H1 (cell line): ENCODE data around the gene MS4A15. TPM values are rescaled to one million over a fixed set of nuclear protein-coding genes. Genes with fewer than 3 reads are reported as not detected.
"Not testable (repeated sequence)": the region's sequence is repeated elsewhere in the genome, so short reads cannot be mapped to it uniquely, and the experiment has no call there.

Source experiments
- CTCF ChIA-PET: fragments of 300-600 bp; sonication (Branson Sonifier 250); formaldehyde crosslinking; loops from one replicate; lab custom pipeline; 2021; ENCODE audit not compliant: partially characterized antibody; lab: Charles Lee
- POLR2A ChIA-PET: fragments of 300-600 bp; sonication (Branson Sonifier 250); formaldehyde crosslinking; loops from one replicate; lab custom pipeline; 2021; ENCODE audit warnings: inconsistent platforms; ENCODE audit not compliant: partially characterized antibody; lab: Charles Lee
- DNase-seq, 2 experiments: peaks; one replicate each; pipeline versions ENCODE4 v3.0.0 to v3.0.0-alpha.2; 2010 to 2022; ENCODE audit warnings: low spot score in 2 of 2, low read depth in 1 of 2, mixed read lengths in 1 of 2
- FAIRE-seq: peaks from 2 replicates; lab custom pipeline; 2011; peaks lifted over from hg19 to GRCh38; lab: Jason Lieb, UNC
- H2AFZ ChIP-seq: 2 replicates; pipeline ENCODE4 v1.8.1; 2012; ENCODE audit warnings: low read length, inconsistent platforms
- H2AK5ac ChIP-seq: 2 replicates; pipeline ENCODE4 v1.6.1; 2013; ENCODE audit warnings: low read depth, low read length
- H2BK120ac ChIP-seq: replicated peaks from 2 replicates; pipeline ENCODE3; 2013; ENCODE audit warnings: low read depth, low read length, inconsistent platforms
- H2BK12ac ChIP-seq: 2 replicates; pipeline ENCODE4 v1.6.1; 2013; ENCODE audit warnings: low read depth, low read length
- H2BK15ac ChIP-seq: 2 replicates; pipeline ENCODE4 v1.6.1; 2013; ENCODE audit warnings: low read length
- H2BK20ac ChIP-seq: 2 replicates; pipeline ENCODE4 v1.6.1; 2013; ENCODE audit warnings: low read length
- H2BK5ac ChIP-seq: 2 replicates; pipeline ENCODE4 v1.6.1; 2013; ENCODE audit warnings: low read depth, low read length
- H3K14ac ChIP-seq: 2 replicates; pipeline ENCODE4 v1.6.1; 2013; ENCODE audit warnings: inconsistent platforms; ENCODE audit not compliant: insufficient read length
- H3K18ac ChIP-seq: 2 replicates; pipeline ENCODE4 v1.6.1; 2013; ENCODE audit warnings: low read length; ENCODE audit errors: extremely low read depth
- H3K23ac ChIP-seq: 2 replicates; pipeline ENCODE4 v1.6.1; 2013; ENCODE audit warnings: inconsistent platforms; ENCODE audit not compliant: insufficient read length
- H3K23me2 ChIP-seq: 2 replicates; pipeline ENCODE4 v1.6.1; 2013; ENCODE audit warnings: low read depth, low read length
- H3K27ac ChIP-seq: 2 replicates; pipeline ENCODE4 v1.6.1; 2011; ENCODE audit warnings: low read depth, low read length, inconsistent platforms
- H3K27me3 ChIP-seq, 4 experiments: replicated peaks in 1 of 4; 1 replicate in 1 of 4; 2 replicates in 3 of 4; pipeline versions ENCODE4 v1.6.1 to v1.8.1; 2011 to 2013; ENCODE audit warnings: low read length in 3 of 4, mild to moderate bottlenecking in 3 of 4, inconsistent platforms in 2 of 4, mixed read lengths in 2 of 4, moderate library complexity in 1 of 4; ENCODE audit not compliant: control insufficient read depth in 3 of 4, insufficient read depth in 3 of 4; ENCODE audit errors: extremely low read depth in 1 of 4
- H3K36me3 ChIP-seq, 4 experiments: 2 replicates each; pipeline versions ENCODE4 v1.6.1 to v1.8.1; 2011 to 2013; ENCODE audit warnings: mild to moderate bottlenecking in 4 of 4, low read length in 3 of 4, moderate library complexity in 2 of 4, control low read depth in 1 of 4, inconsistent platforms in 1 of 4; ENCODE audit not compliant: insufficient read depth in 4 of 4, control insufficient read depth in 2 of 4
- H3K4ac ChIP-seq: replicated peaks from 2 replicates; pipeline ENCODE3; 2013; ENCODE audit warnings: low read length, low read depth, mixed read lengths, inconsistent platforms; ENCODE audit not compliant: insufficient read length
- H3K4me1 ChIP-seq, 4 experiments: replicated peaks in 1 of 4; 1 replicate in 1 of 4; 2 replicates in 3 of 4; pipeline versions ENCODE4 v1.6.1 to v1.8.1; 2011 to 2013; ENCODE audit warnings: low read length in 3 of 4, inconsistent platforms in 2 of 4, mixed read lengths in 1 of 4; ENCODE audit not compliant: insufficient read depth in 4 of 4, control insufficient read depth in 3 of 4
- H3K4me2 ChIP-seq, 2 experiments: 2 replicates each; pipeline versions ENCODE4 v1.6.1 to v1.8.1; 2011 to 2013; ENCODE audit warnings: low read depth in 2 of 2, low read length in 2 of 2, control low read depth in 1 of 2, inconsistent platforms in 1 of 2, mild to moderate bottlenecking in 1 of 2; ENCODE audit not compliant: insufficient read depth in 1 of 2
- H3K4me3 ChIP-seq, 4 experiments: fragments of 200-600, 300-600 bp in 1 of 4; sonication (generic), shearing (Covaris generic), sonication (Bioruptor Twin) in 1 of 4; 2 replicates each; pipeline versions ENCODE4 v1.5.1 to v1.8.1; 2011 to 2016; ENCODE audit warnings: low read length in 4 of 4, low read depth in 3 of 4, control low read depth in 2 of 4, inconsistent platforms in 2 of 4, mild to moderate bottlenecking in 2 of 4, mixed read lengths in 1 of 4, moderate library complexity in 1 of 4; ENCODE audit not compliant: insufficient read depth in 2 of 4; ENCODE audit errors: extremely low read depth in 1 of 4
- H3K56ac ChIP-seq: replicated peaks from 2 replicates; pipeline ENCODE3; 2013; ENCODE audit warnings: low read depth, mild to moderate bottlenecking, mixed read lengths, low read length, inconsistent platforms; ENCODE audit not compliant: insufficient read length
- H3K79me1 ChIP-seq: 2 replicates; pipeline ENCODE4 v1.6.1; 2013; ENCODE audit warnings: low read depth, low read length, control low read depth
- H3K79me2 ChIP-seq, 2 experiments: 2 replicates each; pipeline versions ENCODE4 v1.6.1 to v1.8.1; 2012 to 2013; ENCODE audit warnings: low read length in 2 of 2, mild to moderate bottlenecking in 2 of 2, inconsistent platforms in 1 of 2; ENCODE audit not compliant: insufficient read depth in 2 of 2, control insufficient read depth in 1 of 2
- H3K9ac ChIP-seq, 4 experiments: replicated peaks in 1 of 4; 1 replicate in 1 of 4; 2 replicates in 3 of 4; pipeline versions ENCODE4 v1.6.1 to v1.8.1; 2011 to 2013; ENCODE audit warnings: low read depth in 3 of 4, low read length in 3 of 4, control low read depth in 2 of 4, mild to moderate bottlenecking in 2 of 4, moderate library complexity in 2 of 4, inconsistent platforms in 1 of 4; ENCODE audit errors: extremely low read depth in 1 of 4
- H3K9me3 ChIP-seq, 2 experiments: 2 replicates each; pipeline versions ENCODE4 v1.6.1 to v1.8.1; 2012 to 2013; ENCODE audit warnings: mild to moderate bottlenecking in 2 of 2, moderate library complexity in 2 of 2, control low read depth in 1 of 2, inconsistent platforms in 1 of 2, low read depth in 1 of 2, low read length in 1 of 2, mixed read lengths in 1 of 2; ENCODE audit not compliant: insufficient read depth in 2 of 2
- H4K20me1 ChIP-seq, 2 experiments: replicated peaks in 1 of 2; 2 replicates each; pipeline versions ENCODE3 to v1.8.1; 2011 to 2013; ENCODE audit warnings: inconsistent platforms in 2 of 2, low read length in 2 of 2, mild to moderate bottlenecking in 1 of 2; ENCODE audit not compliant: insufficient read depth in 2 of 2, control insufficient read depth in 1 of 2
- H4K5ac ChIP-seq: 2 replicates; pipeline ENCODE4 v1.6.1; 2013; ENCODE audit warnings: low read length, low read depth, mixed read lengths, inconsistent platforms; ENCODE audit not compliant: insufficient read length
- H4K8ac ChIP-seq: 2 replicates; pipeline ENCODE4 v1.8.0; 2013; ENCODE audit warnings: mild to moderate bottlenecking, moderate library complexity, low read length, inconsistent platforms; ENCODE audit not compliant: insufficient read depth; ENCODE audit errors: extremely low read depth
- H4K91ac ChIP-seq: replicated peaks from 2 replicates; pipeline ENCODE3; 2013; ENCODE audit warnings: low read length, mixed read lengths, inconsistent platforms; ENCODE audit not compliant: insufficient read length
- whole genome bisulfite sequencing, 2 experiments: shearing (Covaris generic) in 1 of 2; methylation state at CpG; one replicate each; pipeline versions ENCODE4 v1.1.6 to v1.1.7; 2013 to 2015; ENCODE audit warnings: low lambda C conversion rate in 2 of 2, mixed read lengths in 2 of 2, inconsistent platforms in 1 of 2, low coverage in 1 of 2, missing lambda C conversion rate in 1 of 2; ENCODE audit not compliant: insufficient replicate concordance in 2 of 2, insufficient coverage in 1 of 2, insufficient read length in 1 of 2; ENCODE audit errors: extremely low coverage in 1 of 2, missing lambda C conversion rate in 1 of 2; 5-methylcytosine and 5-hydroxymethylcytosine counted together
- polyA plus RNA-seq, 7 experiments: library from polyadenylated mRNA; depleted of rRNA in 3 of 7; stranded (reverse) in 5 of 7; unstranded in 2 of 7; fragments of >200 nt in 5 of 7; fragments of 200-250 nt in 2 of 7; gene quantifications; 1 replicate in 5 of 7; 2 replicates in 1 of 7; 4 replicates in 1 of 7; pipeline versions ENCODE4 v1.2.1 to v1.2.3, GENCODE V29; 2011 to 2013; ENCODE audit warnings: missing spikeins in 2 of 7, mixed read lengths in 2 of 7
- total RNA-seq: library from RNA; stranded (reverse); fragmentation: NEBNext Ultra II Directional; extraction: Animal tissue kit (Norgen Biotek cat#: 25700); gene quantifications from 2 replicates; pipeline ENCODE4 v1.2.1, GENCODE V29; 2021

Gene MS4A15
- total and polyA plus RNA-seq, 2 of the 8 experiments (the other 6 are each of a cell fraction or from before 2014, with no cell fraction given): 0.15 to 0.17 TPM

DNA sequence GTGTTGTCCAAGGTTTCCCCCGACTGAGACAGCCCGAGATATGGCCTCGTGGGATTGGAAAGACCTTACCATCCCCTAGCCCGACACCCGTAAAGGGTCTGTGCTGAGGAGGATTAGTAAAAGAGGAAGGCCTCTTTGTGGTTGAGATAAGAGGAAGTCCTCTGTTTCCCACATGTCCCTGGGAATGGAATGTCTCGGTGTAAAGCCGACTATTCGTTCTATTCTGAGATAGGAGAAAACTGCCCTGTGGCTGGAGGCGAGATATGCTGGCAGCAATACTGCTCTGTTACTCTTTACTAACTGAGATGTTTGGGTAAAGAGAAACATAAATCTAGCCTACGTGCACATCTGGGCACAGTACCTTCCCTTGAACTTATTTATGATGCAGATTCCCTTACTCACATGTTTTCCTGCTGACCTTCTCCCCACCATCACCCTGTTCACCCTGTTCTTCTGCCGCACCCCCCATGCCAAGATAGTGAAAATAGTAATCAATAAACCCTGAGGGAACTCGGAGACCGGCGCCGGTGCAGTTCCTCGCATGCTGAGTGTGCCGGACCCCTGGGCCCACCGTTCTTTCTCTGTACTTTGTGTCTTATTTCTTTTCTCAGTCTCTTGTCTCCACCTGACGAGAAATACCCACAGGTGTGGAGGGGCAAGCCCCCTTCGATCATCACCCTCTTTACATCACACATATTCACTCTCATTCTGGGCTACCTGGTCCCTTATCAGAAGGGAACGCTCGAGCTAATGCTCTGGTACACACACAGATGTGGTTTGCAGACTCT lies 3.0 kb downstream of the MS4A15 start:
- H4K8ac ChIP-seq, DNase-seq, H2BK120ac ChIP-seq, H3K36me3 ChIP-seq, H3K56ac ChIP-seq, H4K20me1 ChIP-seq, H3K27ac ChIP-seq, H3K23me2 ChIP-seq, H3K4me3 ChIP-seq, H3K9ac ChIP-seq, H4K5ac ChIP-seq, H3K79me2 ChIP-seq, H2BK20ac ChIP-seq, H3K4me1 ChIP-seq, H2BK15ac ChIP-seq, H3K23ac ChIP-seq, H2BK5ac ChIP-seq, H3K4me2 ChIP-seq, H2BK12ac ChIP-seq, H3K14ac ChIP-seq, H3K18ac ChIP-seq, H2AFZ ChIP-seq, POLR2A ChIA-PET, H2AK5ac ChIP-seq, H4K91ac ChIP-seq, H3K27me3 ChIP-seq, FAIRE-seq, H3K9me3 ChIP-seq, H3K4ac ChIP-seq, H3K79me1 ChIP-seq: not testable (repeated sequence)
- CTCF ChIA-PET: interaction anchor here (1.5 to 8.0 kb wide), 4 partner anchors 13 to 58 kb away, joined by 4 to 145 read pairs (median 10); no protein-coding TSS in a partner anchor
- WGBS, 2 experiments: 87% methylated on average over 22 of the region's 22 CpGs; no CpG with 5 or more reads in 1 of the 2 experiments
